Coronary artery (tissue), 2 donors: ENCODE results near the gene SLC2A3.
"Not testable (repeated sequence)": the region's sequence is repeated elsewhere in the genome, so short reads cannot be mapped to it uniquely, and the experiment has no call there.

Experiments used
- DNase-seq: peaks from one replicate; pipeline ENCODE4 v3.0.0-alpha.2; 2017; ENCODE audit warnings: low spot score
- H3K27ac ChIP-seq, 2 donors: fragments of 200-600 bp; sonication (generic); one replicate each; pipeline ENCODE4 v1.5.1; 2016 to 2019
- H3K4me3 ChIP-seq: fragments of 200-600 bp; sonication (generic); 2 replicates; pipeline ENCODE4 v1.5.1; 2016; ENCODE audit warnings: mild to moderate bottlenecking, moderate library complexity
- CTCF ChIP-seq: fragments of 200-600 bp; sonication (generic); IDR thresholded peaks from one replicate; pipeline ENCODE4 v1.5.1; 2019; ENCODE audit warnings: antibody characterized with exemption

The SLC2A3 gene

GRCh38 chr12:7935590-7936581 is at the start of gene SLC2A3:
SLC2A3 (minus strand) TSS chr12:7936187; CDS start chr12:7936034, 153 bp downstream.
- peak within 1 kb of the TSS; percentile 57 to 86 for H3K27ac ChIP-seq
- H3K4me3 ChIP-seq, result peak within 1 kb of the TSS; percentile 71
- no peak for TF ChIP-seq CTCF
- peak; percentile 87 for DNase-seq

DNA sequence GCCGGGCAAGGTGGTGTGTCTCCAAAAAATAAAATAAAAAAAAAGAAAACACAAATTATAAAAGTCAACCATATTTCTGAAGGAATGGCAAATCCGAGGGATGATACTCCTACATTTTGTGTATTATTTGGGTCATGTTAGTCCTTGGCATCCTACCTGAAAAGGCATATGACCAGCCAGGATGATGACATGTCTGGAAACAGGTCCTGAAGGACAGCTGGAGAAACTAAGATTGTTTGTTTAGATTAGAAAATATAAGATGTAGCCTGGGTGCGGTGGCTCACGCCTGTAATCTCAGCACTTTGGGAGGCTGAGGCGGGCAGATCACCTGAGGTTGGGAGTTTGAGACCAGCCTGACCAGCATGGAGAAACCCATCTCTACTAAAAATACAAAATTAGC is 48.9 kb upstream of the SLC2A3 start:
- H3K27ac ChIP-seq, result no peak overlapping the region
- DNase-seq, result no peak
- TF ChIP-seq CTCF, result no peak
- H3K4me3 ChIP-seq, result no peak overlapping the region

GRCh38 chr12:7983460-7983859 is 47.5 kb upstream of the SLC2A3 start:
- not testable (repeated sequence) for H3K4me3 ChIP-seq, H3K27ac ChIP-seq, DNase-seq

DNA sequence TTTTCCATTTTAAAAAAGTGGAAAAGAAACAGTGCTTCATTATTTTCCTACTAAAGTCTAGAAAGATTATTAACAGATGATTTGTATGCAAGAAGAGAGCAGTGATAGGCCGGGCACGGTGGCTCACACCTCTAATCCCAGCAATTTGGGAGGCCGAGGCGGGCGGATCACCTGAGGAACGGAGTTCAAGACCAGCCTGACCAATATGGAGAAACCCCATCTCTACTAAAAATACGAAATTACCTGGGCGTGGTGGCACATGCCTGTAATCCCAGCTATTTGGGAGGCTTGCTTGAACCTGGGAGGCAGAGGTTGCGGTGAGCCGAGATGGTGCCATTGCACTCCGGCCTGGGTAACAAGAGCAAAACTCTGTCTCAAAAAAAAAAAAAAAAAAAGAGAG is 47.0 kb upstream of the SLC2A3 start:
- H3K27ac ChIP-seq, H3K4me3 ChIP-seq, DNase-seq: not testable (repeated sequence)

GRCh38 chr12:7982332-7982735 is 46.3 kb upstream of the SLC2A3 start:
- H3K27ac ChIP-seq, DNase-seq: not testable (repeated sequence)

DNA sequence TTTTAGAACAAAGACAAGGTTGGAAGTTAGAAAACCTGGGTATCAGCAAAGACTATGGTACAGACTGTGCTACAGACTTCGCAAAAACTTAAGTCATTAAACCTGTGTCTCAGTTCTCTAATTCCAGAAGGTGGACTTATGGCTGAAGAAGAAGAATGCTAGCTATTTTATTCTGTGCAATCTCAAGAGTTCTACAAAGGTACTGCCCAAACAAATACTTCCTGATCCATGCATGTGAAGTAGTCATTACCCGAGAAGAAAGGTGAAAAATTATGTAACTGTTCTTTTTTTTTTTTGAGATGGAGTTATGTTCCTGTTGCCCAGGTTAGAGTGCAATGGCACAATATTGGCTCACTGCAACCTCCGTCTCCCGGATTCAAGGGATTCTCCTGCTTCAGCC is 45.5 kb upstream of the SLC2A3 start:
- DNase-seq, result no peak
- H3K4me3 ChIP-seq, result no peak overlapping the region
- TF ChIP-seq CTCF, result no peak
- no peak overlapping the region for H3K27ac ChIP-seq

More at GRCh38 chr12:7982332-7982735, 46.3 kb upstream of the SLC2A3 start:
- H3K4me3 ChIP-seq, result not testable (repeated sequence)

DNA sequence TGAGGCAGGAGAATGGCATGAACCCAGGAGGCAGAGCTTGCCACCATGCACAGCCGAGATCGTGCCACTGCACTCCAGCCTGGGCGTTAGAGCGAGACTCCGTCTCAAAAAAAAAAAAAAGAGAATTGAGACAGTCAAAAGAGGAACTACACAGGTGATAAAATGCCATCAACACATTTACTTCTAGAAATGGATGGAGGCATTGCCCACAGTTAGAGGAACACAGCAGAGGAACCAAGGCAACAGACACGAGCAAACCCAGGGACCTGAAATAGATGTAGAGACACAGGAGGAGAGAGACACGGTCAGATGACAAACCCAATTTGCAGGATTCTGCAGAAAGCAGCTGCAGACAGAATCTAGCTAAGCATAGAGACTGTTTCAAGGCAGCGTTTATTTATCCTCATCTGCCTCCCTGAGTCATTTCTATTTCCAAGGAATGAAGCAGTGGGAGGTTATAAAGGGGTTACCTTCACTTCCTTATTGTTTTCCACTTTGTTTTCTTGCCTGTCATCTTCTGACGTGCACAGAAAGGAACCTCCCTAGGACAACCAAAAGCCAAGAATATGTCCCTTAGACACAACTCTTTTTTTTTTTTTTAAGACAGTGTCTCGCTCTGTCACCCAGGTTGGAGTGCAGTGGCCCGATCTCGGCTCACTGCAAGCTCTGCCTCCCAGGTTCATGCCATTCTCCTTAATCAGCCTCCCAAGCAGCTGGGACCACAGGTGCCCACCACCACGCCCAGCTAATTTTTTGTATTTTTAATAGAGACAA is 41.6 kb upstream of the SLC2A3 start:
- not testable (repeated sequence) for DNase-seq, H3K4me3 ChIP-seq, H3K27ac ChIP-seq

GRCh38 chr12:7973457-7973825 is 37.5 kb upstream of the SLC2A3 start:
- DNase-seq, result no peak
- Histone ChIP-seq H3K4me3 (no peak overlapping the region), H3K27ac (no peak overlapping the region)
- no peak for TF ChIP-seq CTCF
